ENCODE measurements around the gene DPP8.
"Not testable (repeated sequence)": the region's sequence is repeated elsewhere in the genome, so short reads cannot be mapped to it uniquely, and the experiment has no call there.

The DPP8 gene

DNA sequence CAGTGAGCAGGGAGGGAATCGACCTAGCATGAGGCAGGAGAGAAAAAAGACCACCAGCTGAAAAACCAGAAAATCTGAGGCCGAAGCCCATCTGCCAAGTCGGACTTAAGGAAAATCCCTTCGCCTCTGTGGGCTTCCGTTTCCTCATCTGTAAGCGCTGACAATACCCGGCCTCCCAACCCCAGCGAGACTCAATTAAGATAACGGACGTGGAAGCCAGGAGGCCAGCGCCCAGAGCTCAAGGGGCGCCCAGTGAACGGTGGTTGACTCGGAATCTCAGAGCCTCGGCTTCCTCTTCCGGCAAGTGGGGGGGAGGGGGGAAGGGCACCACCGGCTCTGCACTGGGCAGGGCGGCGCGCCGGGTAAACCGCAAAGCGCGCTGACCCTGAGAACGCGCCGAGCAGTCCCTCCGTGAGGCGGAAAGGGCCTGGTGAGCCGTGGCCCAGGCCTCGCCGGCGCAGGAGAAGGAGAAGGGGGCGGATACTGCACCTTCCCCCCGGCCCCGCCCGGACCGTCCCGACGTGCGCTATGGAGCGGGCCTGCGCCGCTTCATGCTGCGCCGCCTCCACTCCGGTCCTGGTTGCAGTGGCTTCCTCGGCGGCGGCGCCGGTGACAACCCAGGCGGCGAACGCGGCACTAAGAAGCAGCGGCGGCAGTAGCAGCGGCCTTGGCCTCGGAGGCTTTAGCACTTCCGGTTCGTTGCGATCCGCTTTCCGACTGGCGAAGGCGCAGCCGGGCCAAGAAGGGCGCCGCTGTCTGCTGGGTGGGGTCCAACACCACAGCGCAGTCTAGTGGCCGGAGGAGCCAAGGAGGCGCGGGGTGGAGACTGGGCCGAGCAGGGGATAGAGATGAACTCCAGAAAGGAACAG is at the start of gene DPP8:
Gene DPP8, minus strand, starts transcription at position 693 of the 869 bp plus-strand sequence. CDS start 5,136 bp downstream, outside the sequence.
- DNase-seq = peak; percentile 92

DNA sequence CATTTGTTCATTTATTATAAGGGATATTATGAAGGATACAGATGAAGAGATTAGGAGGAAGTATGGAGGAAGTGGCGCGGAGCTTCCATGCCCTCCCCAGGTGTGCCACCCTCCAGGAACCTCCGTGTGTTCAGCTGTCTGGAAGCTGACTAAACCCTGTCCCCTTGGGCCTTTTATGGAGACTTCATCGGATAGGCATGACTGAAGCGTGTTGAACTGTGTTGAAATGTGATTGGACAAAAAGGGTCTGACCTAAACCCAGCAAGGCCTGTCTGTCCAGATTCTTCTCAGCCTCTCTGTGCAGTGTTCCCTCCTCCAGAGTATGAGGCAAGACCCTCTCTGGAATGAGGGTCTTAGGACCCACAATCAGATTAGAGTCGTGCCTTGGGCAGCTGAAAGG is 44.4 kb upstream of the DPP8 start:
- DNase-seq = no peak

DNA sequence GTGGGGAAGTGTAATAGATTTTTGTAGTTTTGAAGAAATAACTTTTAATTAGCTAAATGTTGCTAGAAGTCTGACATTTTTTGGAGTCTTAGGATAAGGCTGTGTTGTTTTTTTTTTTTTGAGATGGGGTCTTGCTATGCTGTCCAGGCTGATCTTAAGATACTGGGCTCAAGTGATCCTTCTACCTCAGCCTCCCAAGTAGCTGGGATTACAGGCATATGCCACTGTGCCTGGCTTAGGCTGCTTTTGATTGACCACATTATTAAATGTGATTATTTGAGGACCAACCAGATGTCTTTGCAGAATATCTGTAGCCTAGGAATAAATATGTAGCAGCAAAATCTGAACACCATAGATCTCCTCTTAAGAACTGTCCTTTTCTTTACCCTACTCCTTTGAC is 42.5 kb upstream of the DPP8 start:
- DNase-seq = no peak

DNA sequence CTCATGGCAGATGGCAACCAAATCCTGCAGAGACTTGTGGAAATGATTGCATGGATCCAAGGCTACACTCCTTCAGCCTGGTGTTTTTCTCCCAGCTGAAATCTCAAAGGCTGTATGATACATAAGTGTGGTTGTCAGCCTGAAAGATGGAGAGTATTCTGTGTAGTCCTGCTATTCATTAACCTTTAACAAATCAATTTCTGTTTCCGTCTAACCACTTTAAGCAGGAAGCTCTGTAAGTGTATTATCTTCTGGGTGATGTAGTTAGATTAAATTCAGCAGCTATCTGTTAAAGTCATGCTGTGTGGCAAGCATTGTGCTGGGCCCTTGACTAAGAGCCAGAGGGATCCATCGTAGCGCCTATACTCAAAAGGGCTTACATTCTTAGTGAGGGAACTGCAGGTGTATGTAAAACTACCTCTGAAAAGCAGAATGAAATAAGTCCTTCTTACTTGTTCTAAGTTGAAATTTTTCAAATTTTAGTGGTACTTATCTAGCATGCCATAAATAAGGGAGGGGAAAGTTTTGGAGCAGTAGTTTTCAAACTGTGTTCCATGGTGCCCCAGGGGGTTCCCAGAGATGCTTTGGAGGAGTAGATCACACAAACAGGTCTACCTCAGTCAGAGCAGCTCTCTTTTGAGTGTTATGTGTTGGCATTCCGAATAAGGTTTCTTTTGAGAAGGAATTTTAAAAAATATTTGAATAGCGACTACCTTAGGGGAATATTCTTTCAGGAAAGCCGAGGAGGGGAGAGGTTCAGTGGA is 41.7 kb upstream of the DPP8 start:
- DNase-seq = no peak

DNA sequence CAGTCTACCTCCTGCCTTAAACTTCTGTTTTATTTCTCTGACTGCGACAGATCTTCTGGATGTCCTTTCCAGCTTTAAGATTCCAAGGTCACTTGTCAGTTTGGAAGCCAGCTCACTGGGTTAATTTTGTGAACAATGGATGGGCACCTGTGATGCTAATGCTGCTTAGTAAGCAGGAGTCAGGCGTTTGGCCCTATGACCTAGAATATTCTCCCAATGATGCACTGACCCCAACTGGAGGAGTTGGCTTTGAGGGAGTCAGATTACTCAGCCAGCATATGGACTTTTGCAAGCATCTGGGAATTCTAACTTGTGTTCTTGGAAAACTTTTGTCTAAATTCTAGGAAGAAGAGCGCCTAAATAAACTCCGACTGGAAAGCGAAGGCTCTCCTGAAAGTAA is 40.8 kb upstream of the DPP8 start:
- no peak for DNase-seq

DNA sequence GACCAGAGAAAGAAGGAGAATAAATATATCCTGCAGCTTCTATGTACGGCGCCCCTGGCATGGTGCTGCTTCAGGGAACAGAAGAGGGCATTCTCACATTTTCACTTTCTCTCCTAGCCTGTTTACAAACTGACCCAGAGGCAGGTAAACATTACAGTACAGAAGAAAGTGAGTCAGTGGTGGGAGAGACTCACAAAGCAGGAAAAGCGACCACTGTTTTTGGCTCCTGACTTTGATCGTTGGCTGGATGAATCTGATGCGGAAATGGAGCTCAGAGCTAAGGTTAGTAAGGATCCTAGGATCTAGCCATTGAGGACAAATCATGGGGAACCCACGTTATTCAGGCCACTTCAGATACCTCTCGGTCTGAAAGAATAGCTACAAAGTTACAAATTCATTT is 39.1 kb upstream of the DPP8 start:
- DNase-seq = no peak

DNA sequence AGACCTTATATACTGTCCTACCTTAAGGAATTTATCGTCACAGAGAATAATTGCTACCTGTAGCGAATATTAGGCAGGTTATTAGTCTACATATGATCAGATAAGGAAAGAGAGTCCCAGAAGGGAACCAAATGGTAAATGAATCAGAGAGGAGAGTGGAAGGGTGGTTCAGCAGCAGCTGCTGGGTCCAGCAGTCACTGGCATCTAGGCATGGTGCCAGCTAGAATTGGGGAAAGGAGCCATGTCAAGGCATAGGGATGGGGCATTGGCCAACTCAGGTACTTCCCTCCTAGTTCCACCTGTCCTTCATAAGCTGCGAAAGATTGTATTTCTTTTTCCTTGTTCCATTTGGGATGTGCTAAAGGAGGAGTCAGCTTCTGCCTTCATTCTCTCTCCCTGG is 36.2 kb upstream of the DPP8 start:
- DNase-seq = no peak

DNA sequence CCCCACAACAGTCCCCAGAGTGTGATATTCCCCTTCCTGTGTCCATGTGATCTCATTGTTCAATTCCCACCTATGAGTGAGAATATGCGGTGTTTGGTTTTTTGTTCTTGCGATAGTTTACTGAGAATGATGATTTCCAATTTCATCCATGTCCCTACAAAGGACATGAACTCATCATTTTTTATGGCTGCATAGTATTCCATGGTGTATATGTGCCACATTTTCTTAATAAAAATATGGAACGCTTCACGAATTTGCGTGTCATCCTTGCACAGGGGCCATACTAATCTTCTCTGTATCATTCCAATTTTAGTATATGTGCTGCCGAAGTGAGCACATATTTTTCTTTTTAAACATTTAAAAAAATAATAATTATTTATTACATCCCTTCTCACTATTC is 35.4 kb upstream of the DPP8 start:
- DNase-seq = not testable (repeated sequence)

DNA sequence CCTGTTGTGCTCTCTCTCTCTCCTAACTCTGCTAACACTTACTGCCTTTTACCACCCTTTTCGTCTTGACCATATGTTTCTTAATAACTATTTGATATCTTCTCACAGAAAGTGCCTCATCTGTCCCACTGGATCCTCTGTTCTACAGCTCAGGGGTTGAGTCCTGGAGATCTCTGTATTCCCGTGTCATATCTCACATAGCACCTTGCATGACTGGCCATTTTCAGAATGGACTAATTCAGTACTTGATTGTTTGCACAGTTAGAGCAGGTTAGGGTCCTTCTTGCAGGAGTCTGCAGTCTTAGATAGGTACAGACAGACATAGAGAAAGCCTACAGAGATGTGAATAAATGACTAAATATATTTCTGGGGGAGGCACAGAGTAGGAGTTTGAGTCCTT is 33.7 kb upstream of the DPP8 start:
- no peak for DNase-seq

DNA sequence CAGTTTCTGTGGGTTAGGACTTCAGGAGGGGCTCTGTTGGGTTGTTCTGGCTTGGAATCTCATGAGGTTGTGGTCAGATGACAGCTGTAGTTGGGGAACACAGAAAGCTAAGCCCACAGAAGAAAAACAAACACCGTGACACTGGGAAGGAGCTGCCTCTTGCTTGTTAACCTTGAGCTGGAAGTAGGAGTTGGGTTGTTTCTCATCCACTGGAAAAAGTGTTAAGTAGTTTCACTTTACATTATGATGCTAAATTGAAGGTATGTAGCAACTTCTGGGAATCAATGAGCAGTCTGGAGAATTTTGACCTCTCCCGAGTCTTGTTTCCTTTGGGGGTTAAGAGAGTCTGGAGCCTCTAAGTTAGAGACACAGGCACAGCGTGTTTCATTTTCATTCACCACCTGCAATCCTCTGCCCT is 33.2 kb upstream of the DPP8 start:
- DNase-seq = no peak

DNA sequence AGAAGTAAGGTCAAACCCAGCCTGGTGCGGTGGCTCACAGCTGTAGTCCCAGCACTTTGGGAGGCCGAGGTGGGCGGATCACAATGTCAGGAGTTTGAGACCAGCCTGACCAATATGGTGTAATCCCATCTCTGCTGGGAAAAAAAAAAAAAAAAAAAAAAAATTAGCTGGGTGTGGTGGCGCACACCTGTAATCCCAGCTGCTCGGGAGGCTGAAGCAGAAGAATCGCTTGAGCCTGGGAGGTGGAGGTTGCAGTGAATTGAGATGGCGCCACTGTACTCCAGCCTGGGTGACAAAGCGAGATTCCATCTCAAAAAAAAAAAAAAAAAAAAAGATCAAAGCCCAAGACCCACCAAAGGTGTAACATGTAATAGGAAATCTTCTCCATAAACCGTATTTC is 31.8 kb upstream of the DPP8 start:
- DNase-seq = not testable (repeated sequence)

DNA sequence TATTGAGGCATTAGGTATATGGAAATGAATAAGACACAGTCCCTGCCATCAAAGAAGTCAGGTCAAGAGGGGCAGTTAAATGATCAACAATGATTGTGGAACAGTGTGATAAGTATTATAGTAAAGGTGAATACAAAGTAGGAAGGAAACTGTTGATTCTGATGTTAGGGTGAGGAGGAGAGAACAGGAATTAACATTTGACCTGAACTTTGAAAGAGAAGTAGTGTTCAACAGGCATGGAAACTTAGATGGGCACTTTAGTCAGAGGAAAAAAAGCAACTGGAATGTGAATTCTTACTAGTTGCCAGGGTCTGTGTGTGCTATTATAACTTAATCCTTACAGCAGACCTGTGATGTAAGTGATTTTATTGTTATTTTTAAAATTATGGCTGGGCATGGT is 30.4 kb upstream of the DPP8 start:
- DNase-seq = no peak

DNA sequence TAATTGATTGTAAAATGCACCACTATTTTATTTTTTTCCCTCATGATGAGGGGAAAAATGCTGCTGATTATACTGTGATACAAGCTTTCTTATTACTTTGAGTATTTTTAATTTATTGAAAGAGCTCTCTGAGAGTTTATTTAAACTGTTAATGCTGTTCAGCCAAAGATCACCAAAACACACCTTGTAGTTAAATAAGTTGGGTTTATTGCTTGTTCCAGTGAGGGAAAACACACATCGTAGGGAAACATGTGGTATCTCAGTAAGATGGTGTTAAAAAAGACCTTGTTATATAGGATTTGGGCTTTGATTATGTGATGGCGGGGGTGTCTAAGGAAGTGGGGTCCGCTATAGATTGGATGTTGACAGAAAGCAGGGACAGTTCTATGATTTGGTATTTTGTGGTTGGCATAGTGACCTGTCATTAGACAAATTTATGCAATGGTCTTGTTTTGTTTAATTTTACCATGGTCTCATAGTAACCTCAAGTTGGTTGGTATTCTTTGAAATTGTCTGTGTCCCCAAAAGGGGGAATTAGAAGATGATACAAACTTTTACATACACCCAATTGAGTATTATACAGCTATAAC is 23.8 kb upstream of the DPP8 start:
- DNase-seq = no peak

DNA sequence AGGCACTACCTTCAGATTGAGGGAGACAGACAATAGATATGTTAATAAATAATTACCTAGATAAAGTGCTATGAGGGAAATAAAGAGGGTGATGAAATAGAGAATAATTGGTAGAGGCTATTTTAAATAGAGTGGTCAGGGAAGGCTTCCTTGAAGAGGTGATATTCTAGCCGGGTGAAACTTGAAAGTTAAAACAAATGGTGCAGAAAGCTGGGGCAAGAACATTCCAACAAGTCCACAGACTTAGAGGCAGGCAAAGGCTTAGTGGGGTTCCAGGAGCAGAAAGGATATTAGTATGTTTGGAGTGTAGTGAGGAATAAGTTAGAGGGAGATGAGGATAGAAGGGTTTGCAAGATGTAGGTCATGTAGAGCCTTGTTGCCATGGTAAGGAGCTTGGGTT is 22.8 kb upstream of the DPP8 start:
- no peak for DNase-seq

DNA sequence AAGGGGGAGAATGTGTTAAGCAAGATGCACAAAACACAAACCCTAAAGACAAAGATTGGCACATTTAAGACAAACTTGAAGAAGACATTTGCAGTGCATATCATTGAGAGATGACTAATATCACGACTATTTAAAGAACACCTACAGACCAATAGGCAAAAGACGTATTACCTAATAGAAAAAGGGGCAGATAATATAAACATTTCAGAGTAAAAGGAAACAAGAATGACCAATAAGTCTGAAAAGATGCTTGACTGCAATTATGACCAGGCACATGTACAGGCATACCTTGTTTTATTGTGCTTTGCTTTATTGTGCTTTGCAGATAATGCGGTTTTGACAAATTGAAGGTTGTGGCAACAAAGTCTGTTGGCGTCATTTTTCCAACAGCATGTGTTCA is 17.7 kb upstream of the DPP8 start:
- DNase-seq = no peak

DNA sequence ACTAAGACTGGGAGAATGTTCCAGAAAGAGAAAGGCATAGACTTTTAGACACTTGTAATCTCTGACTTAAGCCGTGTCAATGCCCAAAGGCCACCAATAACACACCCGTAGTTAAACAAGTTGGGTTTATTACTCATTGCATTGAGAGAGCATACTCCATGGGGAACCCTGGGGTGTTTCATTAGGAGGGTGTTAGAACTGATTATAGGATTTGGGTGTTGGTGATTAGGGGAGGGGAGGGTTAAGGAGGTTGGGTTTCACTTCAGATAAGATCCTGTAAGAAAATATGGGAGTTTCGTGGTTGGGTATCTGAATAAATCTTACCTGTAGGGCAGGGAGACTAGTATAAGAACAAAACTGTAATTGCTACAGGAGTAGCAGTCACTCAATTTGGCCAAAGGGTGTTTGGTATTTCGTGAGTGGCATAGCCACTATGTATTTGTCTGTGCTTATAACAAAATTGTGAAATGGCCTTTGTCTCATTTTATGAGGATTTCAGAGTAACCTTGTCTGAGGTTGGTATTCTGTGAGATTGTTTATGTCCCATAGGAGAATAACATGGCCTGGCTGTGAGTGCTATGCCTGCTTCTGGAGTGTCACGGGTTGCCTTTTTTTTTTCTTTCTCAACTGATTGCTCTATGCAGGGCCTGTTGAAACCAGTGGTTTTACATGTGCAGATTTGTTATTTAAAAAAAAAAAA is 15.7 kb upstream of the DPP8 start:
- no peak for DNase-seq

DNA sequence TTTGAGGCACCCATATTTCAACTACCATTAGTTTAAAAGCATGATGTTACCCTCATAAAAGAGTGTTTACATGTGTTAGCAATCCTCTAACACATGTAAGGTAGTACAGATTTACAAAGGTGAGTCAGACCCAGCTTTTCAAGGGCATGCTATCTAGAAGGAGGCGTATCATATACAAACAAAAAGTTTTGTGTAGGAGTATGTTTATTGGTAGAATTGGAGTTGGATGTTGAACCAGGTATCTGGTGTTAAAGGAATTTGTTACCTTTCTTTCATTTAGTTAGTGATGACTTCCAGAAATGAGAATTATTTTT is 15.2 kb upstream of the DPP8 start:
- DNase-seq = no peak

DNA sequence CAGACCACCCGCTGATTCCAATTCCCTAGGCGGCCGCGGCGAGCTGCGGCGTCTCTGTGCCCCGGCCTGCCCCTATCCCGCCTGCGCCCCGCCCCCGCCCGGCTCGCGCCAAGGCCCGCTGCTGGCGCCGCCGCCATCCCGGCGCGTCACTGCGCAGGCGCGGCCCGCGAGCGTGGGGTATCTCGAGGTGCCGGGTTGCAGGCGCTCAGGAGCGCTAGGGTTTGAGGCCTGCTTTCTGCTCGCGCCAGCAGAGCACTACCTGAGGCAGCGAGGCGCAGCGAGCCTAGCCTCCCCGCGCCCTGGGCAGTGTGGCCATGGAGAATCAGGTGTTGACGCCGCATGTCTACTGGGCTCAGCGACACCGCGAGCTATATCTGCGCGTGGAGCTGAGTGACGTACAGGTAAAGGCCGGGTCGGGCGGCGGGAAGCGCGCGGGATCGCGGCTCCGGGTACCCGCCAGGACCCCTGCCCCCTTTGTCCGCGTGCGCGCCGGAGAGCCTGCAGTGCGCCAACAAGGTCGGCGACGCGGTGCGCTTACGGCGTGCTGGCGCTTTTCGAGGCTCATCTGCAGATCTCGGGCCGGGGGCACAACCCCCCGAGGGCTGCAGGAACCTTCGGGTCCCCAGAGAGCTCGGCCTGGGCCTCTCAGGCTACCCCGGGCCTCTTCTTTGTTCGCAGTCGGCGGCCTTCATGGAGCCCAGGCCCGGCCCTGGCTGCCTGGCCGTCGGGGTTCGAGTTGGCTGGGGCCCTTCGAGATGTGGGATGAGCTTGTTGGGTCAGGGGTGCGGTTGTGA is 13.0 kb upstream of the DPP8 start, which contains the start of gene HACD3:
Gene HACD3, plus strand, starts transcription at position 146 of the 794 bp plus-strand sequence. Its CDS starts 169 bp downstream, at position 315.
- DNase-seq = peak; percentile 89

DNA sequence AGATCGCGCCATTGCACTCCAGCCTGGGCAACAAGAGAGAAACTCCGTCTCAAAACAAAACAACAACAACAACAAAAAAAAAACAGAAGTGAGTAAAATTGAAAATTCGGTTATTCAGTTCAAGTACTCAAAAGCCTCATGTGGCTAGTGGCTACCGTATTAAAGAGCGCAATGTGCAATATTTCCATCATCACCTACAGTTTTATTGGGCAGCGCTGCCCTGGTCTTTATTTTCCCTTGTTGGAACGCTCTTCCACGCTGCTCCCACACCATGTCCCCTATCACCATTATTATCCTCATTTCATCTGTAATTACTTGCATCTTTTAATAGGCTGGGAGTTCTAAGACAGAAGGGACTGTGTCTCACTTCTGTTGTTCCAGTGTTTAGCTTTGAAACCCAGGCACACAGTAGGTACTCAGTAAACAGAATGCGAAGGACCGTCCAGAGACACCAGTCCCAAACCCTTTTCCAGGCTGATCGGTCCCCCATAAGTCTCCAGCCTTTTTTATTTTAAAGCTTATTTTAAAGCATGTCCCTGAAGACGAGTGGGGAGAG is 12.4 kb upstream of the DPP8 start:
- DNase-seq = no peak

DNA sequence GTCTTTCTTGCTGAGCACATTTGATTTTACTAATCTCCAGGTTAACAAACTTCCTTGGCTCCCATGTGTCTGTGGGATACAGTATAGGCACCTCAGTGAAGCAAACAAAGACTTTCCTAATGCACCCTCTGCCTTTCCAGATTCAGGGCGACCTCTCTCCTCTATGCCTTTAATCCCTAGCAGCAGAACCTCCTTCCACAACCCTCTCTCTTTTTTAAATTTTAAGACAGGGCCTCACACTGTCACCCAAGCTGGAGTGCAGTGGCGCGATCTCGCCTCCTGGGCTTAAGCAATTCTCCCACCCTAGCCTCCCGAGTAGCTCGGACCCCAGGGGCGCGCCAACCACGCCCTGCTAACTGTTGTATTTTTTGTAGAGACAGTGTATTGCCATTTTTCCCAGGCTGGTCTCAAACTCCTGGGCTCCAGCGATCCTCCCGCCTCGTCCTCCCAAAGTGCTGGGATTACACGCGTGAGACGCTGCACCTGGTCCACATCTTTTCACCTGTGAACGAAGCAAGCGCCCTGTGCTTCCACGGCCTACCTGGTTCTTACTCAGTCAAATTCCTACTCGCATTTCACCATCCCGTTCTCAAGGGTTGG is 11.1 kb upstream of the DPP8 start:
- no peak for DNase-seq

DNA sequence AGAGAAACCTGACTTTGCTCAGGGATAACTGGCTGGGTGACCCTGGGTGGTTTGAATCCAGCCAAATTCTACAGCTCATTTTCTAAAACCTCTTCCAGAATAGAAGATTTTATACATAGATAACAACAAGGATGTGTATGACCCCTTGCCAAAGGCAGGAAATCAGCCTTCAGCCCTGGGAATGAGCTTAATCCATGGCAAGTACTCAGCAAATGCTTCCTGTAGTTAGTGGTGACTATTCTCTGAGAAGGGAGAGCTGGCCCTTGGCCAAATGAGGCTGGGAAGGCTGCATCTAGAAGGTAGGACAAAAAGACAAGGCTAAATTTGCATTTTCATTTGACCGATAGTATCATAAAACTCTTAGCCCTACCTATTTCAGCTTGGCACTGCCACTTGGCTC is 8.1 kb upstream of the DPP8 start:
- no peak for DNase-seq

DNA sequence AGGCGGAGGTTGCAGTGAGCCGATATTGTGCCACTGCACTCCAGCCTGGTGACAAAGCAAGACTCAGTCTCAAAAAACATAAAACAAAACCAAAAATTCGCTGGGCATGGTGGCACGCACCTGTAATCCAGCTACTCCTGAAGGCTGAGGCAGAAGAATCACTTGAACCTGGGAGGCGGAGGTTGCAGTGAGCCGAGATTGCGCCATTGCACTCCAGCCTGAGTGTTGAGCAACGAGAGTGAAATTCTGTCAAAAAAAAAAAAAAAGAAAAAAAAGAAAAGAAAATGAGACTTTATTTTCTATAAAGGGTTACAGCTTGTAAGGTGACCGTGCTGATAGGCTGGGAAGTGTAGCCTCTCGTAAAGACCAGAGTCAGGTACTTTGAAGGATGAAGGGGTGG is 6.7 kb upstream of the DPP8 start:
- no peak for DNase-seq
